ENCODE results near the gene ZNF385D.

ZNF385D gene

DNA sequence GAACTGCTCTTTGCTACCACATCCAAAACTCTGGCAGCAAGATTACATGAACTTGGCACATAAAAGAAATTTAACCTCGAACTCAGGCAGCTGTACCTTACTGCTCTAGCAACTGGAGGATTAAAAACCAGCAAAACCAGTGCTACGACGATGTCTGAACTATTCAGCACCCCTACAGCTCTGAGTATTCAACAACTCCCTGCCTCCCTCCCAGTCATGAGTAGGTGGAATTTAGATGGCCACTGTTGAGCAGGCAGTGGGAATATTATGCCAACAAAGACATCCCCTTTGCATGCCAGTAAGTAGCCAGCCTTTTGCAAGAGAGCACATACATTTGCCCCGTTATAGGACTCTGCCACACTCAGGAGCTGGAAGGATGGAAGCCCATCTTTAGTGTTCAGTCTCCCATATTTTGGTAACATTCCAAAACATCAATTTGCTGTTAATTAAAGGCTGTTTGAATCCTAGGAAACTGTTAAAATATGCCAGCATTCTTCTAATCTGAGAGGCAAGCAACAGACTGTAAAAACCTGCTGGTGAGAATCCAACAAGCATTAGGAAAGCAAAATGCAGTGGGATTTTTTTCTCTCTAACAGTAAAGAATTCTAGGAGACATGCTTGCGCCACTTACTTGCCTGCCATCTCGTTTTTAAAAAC, 85.4 kb downstream of the ZNF385D start:
- DNase-seq = no peak

- DNase-seq = no peak
Measured at GRCh38 chr3:21664996-21665395, 86.0 kb downstream of the ZNF385D start.

DNA sequence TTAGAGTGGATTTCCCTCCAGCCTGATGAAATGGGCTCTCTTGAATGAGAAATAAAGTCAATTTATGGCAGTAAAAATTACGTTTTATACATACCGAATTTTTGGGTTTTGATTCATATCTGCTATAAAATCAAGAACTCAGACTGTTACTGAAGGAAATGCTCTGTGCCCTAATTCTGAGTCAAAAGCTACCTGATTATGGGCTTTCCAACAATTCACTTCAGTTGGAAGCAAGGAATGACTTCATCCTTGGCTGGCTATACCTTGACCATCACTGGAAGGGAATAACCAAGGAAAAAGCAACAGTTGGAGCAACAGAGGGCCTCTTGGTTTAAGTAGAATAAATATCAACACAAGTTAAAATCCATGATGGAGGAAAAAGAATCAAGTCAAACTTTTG, 88.6 kb downstream of the ZNF385D start:
- DNase-seq = no peak

DNA sequence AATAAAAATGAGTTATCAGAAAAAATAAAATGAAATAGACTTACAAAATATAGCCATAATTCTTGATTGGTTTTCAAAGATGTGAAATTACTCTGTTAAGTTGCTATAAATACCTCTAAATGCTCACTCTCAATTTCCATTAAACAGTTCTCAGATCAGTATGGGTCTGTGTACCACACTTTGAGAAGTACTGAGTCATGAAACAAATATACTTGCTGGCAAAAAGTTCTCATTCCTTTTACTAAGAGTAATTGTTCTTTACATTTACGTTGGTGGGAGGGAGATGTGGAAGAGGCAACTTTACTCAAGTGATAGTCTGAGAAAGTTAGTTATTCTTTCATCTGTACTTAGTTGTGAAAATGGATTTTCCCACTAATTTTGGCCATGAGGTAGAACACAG, 96.3 kb downstream of the ZNF385D start:
- DNase-seq = no peak

- DNase-seq = no peak
Measured at GRCh38 chr3:21654241-21654640, 96.8 kb downstream of the ZNF385D start.

- DNase-seq = no peak
Measured at GRCh38 chr3:21649519-21649918, 101.5 kb downstream of the ZNF385D start.

GRCh38 chr3:21647961-21648360, 103.0 kb downstream of the ZNF385D start:
- DNase-seq = no peak

GRCh38 chr3:21645121-21645897, 105.7 kb downstream of the ZNF385D start:
- no peak for DNase-seq

DNA sequence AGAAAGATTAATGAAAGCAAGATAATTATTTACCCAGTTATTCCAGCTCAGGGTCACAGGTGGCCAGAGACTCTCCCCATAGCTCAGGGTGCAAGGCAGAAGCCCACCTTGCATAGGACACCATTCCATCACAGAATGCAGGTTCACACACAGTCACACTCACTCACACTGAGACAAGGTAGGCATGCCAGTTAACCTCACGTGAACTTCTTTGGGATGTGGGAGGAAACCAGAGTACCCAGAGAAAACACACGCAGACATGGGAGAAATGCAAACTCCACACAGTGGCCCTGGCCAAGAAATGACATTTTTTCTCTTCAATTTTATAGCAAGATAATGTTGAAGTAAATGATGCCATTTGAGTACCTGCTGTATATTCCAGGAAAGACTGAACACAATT, 106.7 kb downstream of the ZNF385D start:
- no peak for DNase-seq

- no peak for DNase-seq
Measured at GRCh38 chr3:21643752-21644151, 107.3 kb downstream of the ZNF385D start.

- DNase-seq = no peak
Measured at GRCh38 chr3:21642433-21642832, 108.6 kb downstream of the ZNF385D start.

DNA sequence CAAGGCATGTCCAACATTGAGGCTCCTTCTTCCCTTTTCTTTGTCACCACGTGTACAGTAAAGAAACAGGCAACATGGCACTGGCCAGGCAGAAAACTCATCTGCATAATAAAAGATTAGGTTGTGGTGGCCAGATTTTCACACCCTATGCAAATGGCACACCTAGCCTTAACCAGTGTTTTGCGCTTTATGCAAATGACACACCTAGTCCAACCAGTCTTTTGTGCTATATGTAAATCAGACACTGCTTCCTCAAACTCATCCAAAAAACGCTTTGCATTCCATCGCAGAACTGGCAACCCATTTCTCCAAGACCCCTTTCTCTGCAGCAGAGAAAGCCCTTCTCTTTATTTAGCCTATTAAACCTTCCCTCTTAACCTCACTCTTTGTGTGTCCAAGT, 109.1 kb downstream of the ZNF385D start:
- no peak for DNase-seq

GRCh38 chr3:21638488-21638887, 112.5 kb downstream of the ZNF385D start:
- DNase-seq = no peak

- no peak for DNase-seq
Measured at GRCh38 chr3:21634112-21634511, 116.9 kb downstream of the ZNF385D start.

GRCh38 chr3:21624524-21624923, 126.5 kb downstream of the ZNF385D start:
- no peak for DNase-seq

DNA sequence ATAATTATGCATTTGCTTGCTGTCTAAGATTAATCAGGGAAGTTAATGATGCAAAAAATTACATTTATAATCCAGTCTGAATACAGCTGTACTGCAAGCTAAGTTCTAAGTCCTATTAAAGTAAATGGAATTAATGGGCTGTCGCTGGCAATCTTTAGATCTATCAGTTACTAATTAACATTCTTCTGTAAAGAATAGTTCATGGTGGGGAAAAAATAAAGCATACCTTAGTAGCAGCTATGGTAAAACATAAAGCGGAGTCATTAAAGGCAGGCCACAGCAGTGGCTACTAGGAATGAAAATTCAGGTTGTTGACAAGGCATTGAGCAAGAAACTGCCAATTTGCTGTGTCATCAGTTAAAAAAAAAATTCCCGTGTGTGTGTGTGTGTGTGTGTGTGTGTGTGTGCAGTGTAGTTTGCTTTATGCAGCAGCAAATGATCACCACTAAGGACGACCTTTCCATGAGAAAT, 129.8 kb downstream of the ZNF385D start:
- peak; percentile 25 for DNase-seq

DNA sequence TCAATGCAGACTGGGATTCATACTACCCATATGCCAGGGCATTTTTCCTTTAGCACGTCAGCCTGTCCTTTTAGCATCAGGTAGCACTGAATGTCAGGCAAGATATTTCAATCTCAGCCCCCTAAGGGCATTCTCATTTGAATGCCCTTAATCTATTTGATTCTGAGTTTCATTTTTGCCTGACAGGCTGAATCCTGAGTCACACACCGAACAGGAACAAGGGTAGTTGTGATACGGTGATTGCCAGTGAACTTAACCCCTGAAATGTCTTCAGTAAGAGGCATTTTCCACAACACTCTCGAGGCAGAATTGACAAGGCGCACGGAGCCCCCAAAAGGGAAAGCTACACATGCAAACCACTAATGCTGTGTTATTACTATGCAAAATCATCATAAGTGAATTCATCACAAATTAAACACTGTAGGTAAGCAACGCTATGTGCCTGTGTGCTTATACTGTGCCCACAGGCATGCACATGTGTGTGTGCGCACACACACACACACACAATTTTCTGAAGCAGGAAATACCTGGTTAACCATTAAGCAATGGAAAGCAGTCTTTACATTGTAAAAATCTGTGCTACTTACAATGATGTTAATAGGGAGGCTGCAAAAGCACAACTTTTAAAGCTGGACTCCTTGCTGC, 130.4 kb downstream of the ZNF385D start:
- DNase-seq = no peak

DNA sequence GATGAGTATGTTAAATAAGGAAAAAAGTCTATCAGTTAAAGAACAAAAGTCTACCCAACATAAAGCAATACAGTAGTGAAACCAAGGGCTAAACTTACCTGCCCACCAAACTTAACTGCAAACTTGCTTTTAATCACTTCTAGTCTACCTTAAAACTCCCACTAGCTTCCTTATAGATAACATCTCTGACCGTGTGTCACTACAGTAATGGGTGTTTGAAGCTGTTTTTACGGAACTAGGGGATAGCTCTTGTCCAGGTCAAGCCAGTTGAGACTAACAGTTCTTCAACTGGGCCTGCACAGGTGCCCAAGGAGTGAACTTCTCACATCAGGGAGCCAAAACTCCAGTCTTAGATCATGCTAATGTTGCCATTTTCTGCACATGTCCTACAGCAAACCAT, 132.3 kb downstream of the ZNF385D start:
- DNase-seq = no peak

DNA sequence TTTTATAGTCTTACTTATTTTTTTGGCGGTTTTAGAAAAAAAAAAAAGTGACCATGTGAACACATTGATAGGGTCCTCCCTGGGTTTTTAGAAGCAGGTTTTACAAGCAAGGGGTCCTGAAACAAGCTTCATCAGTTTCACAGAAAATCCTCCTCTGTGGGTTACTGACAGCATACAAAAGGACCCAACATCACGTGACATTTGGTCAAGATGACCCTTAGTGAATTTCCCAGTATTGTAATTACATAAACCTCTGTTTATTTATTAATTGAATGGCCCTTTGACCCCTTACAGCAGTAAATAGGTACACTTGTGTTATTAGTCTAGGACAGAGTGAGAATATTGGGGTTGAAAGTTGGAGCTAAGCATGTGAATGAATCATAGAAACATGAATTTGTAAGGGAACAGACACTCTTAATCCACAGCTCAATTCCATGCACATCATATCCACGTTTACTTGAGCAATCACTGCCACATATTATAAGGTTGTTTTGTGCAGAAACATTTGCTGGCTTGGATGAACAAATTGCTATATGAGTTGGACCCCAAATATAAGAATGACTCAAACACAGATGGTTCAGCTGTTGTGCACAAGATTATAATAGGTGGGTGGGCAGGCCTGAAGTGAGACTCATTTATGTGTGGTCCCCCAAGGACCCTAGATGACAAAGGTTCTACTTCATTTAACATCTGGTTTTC, 137.5 kb downstream of the ZNF385D start:
- DNase-seq = no peak

DNA sequence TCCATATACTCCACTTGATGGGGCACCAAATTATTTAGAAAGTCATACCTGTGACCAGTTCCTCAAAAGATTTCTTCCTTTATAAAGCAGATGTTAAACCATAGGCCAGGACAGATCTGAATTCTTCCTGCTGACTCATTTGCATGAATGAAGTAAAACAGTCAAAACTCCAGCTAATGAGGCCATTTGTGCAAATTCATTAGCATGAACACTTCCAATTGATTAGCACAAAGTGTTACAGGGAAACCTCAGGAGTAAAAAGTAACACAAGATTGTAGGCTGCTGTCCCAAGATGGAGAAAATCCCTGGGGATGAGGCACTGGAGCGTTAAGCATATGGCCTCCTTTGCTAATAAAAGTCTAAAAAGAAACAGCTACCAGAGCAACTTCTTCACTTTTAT, 149.8 kb downstream of the ZNF385D start:
- no peak for DNase-seq

DNA sequence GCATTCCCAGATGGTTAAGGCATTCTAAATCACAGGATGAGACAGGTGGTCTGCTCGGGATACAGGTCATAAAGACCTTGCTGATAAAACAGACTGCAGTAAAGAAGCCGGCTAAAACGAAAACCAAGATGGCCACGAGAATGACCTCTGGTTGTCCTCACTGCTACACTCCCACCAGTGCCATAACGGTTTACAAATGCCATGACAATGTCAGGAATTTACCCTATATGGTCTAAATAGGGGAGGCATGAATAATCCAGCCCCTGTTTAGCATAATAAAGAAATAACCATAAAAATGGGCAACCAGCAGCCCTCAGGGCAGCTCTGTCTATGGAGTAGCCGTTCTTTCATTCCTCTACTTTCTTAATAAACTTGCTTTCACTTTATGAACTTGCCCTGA, 151.1 kb downstream of the ZNF385D start:
- DNase-seq = no peak

GRCh38 chr3:21592828-21593227, 158.2 kb downstream of the ZNF385D start:
- no peak for DNase-seq

GRCh38 chr3:21587894-21588293, 163.1 kb downstream of the ZNF385D start:
- peak; percentile 41 for DNase-seq
